Stimulated activated CD4-positive, alpha-beta T cell treated with anti-CD3 and anti-CD28 coated beads, Interleukin-15, amount 100 ng/mL, for 1 hour (primary cell): ENCODE data around the gene FXYD1.
A peak's percentile ranks its signal among the peaks of the same experiment; 100 is the strongest.

Source experiments
- DNase-seq, 2 donors: peaks; one replicate each; pipeline ENCODE4 v3.0.0-alpha.2; 2020; ENCODE audit warnings: low read depth in 1 of 2, low spot score in 1 of 2

FXYD1 gene

GRCh38 chr19:35107545-35107944 lies 31.1 kb upstream of the FXYD1 start:
- no peak for DNase-seq

GRCh38 chr19:35108730-35109129 lies 29.9 kb upstream of the FXYD1 start:
- DNase-seq: no peak

- DNase-seq: no peak
Measured at GRCh38 chr19:35109395-35110112, 29.1 kb upstream of the FXYD1 start.

- DNase-seq: no peak
Measured at GRCh38 chr19:35110974-35111373, 27.6 kb upstream of the FXYD1 start.

GRCh38 chr19:35112995-35113688 lies 25.5 kb upstream of the FXYD1 start:
- DNase-seq: no peak

- DNase-seq: peak; percentile 27 to 57
Measured at GRCh38 chr19:35114353-35115176, 24.1 kb upstream of the FXYD1 start.

GRCh38 chr19:35115177-35115951 lies 23.3 kb upstream of the FXYD1 start, which contains the start of gene FXYD3:
Gene FXYD3 (plus strand): TSS chr19:35115823. CDS start chr19:35119377, 3,554 bp downstream.
- DNase-seq: no peak

GRCh38 chr19:35116072-35116801 lies 22.4 kb upstream of the FXYD1 start:
- no peak for DNase-seq

GRCh38 chr19:35117116-35117515 lies 21.5 kb upstream of the FXYD1 start:
- no peak for DNase-seq

GRCh38 chr19:35117799-35118198 lies 20.8 kb upstream of the FXYD1 start:
- DNase-seq: no peak

GRCh38 chr19:35118268-35119020 lies 20.2 kb upstream of the FXYD1 start:
- DNase-seq: no peak

GRCh38 chr19:35119091-35119490 lies 19.5 kb upstream of the FXYD1 start:
- no peak for DNase-seq

GRCh38 chr19:35119578-35120155 lies 19.0 kb upstream of the FXYD1 start:
- DNase-seq: no peak

- no peak for DNase-seq
Measured at GRCh38 chr19:35120492-35120891, 18.1 kb upstream of the FXYD1 start.

- DNase-seq: no peak
Measured at GRCh38 chr19:35120898-35121297, 17.7 kb upstream of the FXYD1 start.

GRCh38 chr19:35122687-35123551 lies 15.7 kb upstream of the FXYD1 start:
- no peak for DNase-seq

GRCh38 chr19:35123573-35123972 lies 15.1 kb upstream of the FXYD1 start:
- DNase-seq: no peak
